K562 (cell line): ENCODE measurements around the gene ARRB2. TPM values are rescaled to one million over a fixed set of nuclear protein-coding genes. Genes with fewer than 3 reads are reported as not detected.

ENCODE experiments used
- ATF7 ChIP-seq: fragments of 450-650 bp; IDR thresholded peaks from 2 replicates; pipeline ENCODE4 v1.7.1; 2014; ENCODE audit warnings: mild to moderate bottlenecking, moderate library complexity
- HNRNPH1 ChIP-seq: fragments of 200-400 bp; formaldehyde crosslinking; optimal IDR thresholded peaks from 2 replicates; pipeline ENCODE3; 2017; ENCODE audit warnings: low read depth, mild to moderate bottlenecking, low read length, moderate library complexity
- RAD21 ChIP-seq, 2 experiments: fragments of 250-450 bp in 1 of 2; fragments of 450-650 bp in 1 of 2; sonication (Bioruptor Pico) in 1 of 2; formaldehyde crosslinking in 1 of 2; IDR thresholded peaks in 1 of 2; conservative IDR thresholded peaks in 1 of 2; 2 replicates each; pipeline versions ENCODE4 v1.4.0 to v1.8.0; 2020 to 2022; ENCODE audit warnings: mild to moderate bottlenecking in 2 of 2, moderate library complexity in 1 of 2
- ZNF589 ChIP-seq: fragments of 200-800 bp; sonication (Bioruptor generic); IDR thresholded peaks from 2 replicates; pipeline ENCODE4 v1.6.1; 2016; ENCODE audit warnings: low read depth, missing genetic modification characterization, missing compliant biosample characterization
- polyA plus RNA-seq, 8 experiments: library from polyadenylated mRNA; depleted of rRNA in 4 of 8; stranded (reverse) in 5 of 8; unstranded in 3 of 8; fragments of >200 nt; fragmentation: Nextera tagmentation in 2 of 8; fragmentation: Illumina TruSeq in 1 of 8; extraction: Ambion mirVana in 2 of 8; extraction: Trizol in 1 of 8; gene quantifications; 2 replicates each; pipeline versions ENCODE4 v1.2.1 to v1.2.3, GENCODE V29; 2011 to 2014; ENCODE audit warnings: inconsistent platforms in 1 of 8, missing spikeins in 1 of 8
- total RNA-seq, 7 experiments: library from RNA; depleted of rRNA in 6 of 7; stranded (reverse); fragments of >200 nt in 6 of 7; fragmentation: Illumina TruSeq in 2 of 7; extraction: Trizol in 2 of 7; gene quantifications; 2 replicates each; pipeline versions ENCODE4 v1.2.1 to v1.2.3, GENCODE V29; 2011 to 2021; ENCODE audit warnings: low replicate concordance in 1 of 7
- TF ChIP-seq, protein P1 (sequence below): fragments of 450-650 bp; IDR thresholded peaks from 2 replicates; pipeline ENCODE4 v1.6.1; 2016; ENCODE audit warnings: low read depth
- TF ChIP-seq, protein P2 (sequence below): sonication (generic); formaldehyde crosslinking; IDR thresholded peaks from 2 replicates; pipeline ENCODE4 v1.8.1; 2023; ENCODE audit warnings: mild to moderate bottlenecking, missing genetic modification reagents
- TF ChIP-seq, protein P3 (sequence below): sonication (generic); formaldehyde crosslinking; IDR thresholded peaks from 2 replicates; pipeline ENCODE4 v1.8.0; 2022; ENCODE audit warnings: missing genetic modification reagents, mild to moderate bottlenecking, borderline replicate concordance
- TF ChIP-seq, protein P4 (sequence below): fragments of 250-450 bp; sonication (Bioruptor Pico); IDR thresholded peaks from 2 replicates; pipeline ENCODE4 v1.8.0; 2021; ENCODE audit warnings: moderate library complexity, mild to moderate bottlenecking, inconsistent platforms
- TF ChIP-seq, protein P5 (sequence below): fragments of 450-650 bp; formaldehyde crosslinking; IDR thresholded peaks from 2 replicates; pipeline ENCODE4 v1.4.0; 2020; ENCODE audit warnings: mild to moderate bottlenecking, moderate library complexity

Gene ARRB2
- total and polyA plus RNA-seq, 9 of the 15 experiments (the other 6 are each of a cell fraction or from before 2014, with no cell fraction given), result 0.79 to 15.3 (median 8.8) TPM

DNA sequence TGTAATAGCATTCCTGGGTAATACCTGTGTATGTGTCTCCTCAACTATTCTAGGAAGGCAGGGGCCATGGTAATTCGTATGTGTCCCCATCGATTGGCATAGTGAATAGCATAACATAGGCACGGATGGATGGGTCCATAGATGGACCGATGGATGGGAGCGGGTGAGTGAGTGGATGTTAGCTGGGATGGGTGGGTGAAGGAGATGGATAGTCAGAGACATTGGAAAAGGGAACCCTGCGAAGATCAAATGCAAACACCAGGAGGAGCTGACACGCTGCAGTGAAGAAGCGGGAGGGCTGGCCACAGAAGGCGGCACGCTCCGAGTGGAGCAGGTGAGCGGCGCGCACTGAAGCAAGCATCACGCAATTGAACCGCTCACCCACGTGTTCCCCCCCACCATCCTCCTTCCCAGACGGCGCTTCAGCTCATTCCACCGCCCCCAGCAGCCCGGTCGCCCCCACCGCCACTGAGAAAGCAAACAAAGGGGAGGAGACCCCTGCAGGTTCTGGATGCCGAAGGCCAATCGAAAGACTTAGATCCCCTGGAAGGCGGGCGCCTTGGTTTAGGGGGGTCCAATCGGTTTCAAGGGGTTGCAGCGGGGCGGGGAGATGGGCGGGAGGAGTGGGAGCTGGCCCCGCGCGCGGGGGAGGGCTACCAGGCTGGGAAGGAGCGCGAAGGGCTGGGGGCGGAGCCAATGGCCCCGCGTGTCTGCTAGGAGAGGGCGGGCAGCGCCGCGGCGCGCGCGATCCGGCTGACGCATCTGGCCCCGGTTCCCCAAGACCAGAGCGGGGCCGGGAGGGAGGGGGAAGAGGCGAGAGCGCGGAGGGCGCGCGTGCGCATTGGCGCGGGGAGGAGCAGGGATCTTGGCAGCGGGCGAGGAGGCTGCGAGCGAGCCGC, at the start of gene ARRB2 (continued):
- TF ChIP-seq, protein P1, sequence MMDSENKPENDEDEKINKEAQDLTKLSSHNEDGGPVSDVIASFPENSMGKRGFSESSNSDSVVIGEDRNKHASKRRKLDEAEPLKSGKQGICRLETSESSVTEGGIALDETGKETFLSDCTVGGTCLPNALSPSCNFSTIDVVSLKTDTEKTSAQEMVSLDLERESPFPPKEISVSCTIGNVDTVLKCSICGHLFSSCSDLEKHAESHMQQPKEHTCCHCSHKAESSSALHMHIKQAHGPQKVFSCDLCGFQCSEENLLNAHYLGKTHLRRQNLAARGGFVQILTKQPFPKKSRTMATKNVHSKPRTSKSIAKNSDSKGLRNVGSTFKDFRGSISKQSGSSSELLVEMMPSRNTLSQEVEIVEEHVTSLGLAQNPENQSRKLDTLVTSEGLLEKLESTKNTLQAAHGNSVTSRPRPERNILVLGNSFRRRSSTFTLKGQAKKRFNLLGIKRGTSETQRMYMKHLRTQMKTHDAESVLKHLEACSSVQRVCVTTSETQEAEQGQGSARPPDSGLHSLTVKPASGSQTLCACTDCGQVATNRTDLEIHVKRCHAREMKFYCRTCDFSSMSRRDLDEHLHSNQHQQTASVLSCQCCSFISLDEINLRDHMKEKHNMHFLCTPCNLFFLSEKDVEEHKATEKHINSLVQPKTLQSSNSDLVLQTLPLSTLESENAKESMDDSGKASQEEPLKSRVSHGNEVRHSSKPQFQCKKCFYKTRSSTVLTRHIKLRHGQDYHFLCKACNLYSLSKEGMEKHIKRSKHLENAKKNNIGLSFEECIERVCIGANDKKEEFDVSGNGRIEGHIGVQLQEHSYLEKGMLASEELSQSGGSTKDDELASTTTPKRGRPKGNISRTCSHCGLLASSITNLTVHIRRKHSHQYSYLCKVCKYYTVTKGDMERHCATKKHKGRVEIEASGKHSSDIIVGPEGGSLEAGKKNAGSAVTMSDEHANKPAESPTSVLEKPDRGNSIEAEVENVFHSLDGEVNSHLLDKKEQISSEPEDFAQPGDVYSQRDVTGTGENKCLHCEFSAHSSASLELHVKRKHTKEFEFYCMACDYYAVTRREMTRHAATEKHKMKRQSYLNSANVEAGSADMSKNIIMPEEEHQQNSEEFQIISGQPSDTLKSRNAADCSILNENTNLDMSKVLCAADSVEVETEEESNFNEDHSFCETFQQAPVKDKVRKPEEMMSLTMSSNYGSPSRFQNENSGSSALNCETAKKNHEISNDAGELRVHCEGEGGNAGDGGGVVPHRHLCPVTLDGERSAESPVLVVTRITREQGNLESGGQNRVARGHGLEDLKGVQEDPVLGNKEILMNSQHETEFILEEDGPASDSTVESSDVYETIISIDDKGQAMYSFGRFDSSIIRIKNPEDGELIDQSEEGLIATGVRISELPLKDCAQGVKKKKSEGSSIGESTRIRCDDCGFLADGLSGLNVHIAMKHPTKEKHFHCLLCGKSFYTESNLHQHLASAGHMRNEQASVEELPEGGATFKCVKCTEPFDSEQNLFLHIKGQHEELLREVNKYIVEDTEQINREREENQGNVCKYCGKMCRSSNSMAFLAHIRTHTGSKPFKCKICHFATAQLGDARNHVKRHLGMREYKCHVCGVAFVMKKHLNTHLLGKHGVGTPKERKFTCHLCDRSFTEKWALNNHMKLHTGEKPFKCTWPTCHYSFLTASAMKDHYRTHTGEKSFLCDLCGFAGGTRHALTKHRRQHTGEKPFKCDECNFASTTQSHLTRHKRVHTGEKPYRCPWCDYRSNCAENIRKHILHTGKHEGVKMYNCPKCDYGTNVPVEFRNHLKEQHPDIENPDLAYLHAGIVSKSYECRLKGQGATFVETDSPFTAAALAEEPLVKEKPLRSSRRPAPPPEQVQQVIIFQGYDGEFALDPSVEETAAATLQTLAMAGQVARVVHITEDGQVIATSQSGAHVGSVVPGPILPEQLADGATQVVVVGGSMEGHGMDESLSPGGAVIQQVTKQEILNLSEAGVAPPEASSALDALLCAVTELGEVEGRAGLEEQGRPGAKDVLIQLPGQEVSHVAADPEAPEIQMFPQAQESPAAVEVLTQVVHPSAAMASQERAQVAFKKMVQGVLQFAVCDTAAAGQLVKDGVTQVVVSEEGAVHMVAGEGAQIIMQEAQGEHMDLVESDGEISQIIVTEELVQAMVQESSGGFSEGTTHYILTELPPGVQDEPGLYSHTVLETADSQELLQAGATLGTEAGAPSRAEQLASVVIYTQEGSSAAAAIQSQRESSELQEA, result no peak
- TF ChIP-seq, protein P2, sequence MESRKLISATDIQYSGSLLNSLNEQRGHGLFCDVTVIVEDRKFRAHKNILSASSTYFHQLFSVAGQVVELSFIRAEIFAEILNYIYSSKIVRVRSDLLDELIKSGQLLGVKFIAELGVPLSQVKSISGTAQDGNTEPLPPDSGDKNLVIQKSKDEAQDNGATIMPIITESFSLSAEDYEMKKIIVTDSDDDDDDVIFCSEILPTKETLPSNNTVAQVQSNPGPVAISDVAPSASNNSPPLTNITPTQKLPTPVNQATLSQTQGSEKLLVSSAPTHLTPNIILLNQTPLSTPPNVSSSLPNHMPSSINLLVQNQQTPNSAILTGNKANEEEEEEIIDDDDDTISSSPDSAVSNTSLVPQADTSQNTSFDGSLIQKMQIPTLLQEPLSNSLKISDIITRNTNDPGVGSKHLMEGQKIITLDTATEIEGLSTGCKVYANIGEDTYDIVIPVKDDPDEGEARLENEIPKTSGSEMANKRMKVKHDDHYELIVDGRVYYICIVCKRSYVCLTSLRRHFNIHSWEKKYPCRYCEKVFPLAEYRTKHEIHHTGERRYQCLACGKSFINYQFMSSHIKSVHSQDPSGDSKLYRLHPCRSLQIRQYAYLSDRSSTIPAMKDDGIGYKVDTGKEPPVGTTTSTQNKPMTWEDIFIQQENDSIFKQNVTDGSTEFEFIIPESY (CRISPR knock-in tag), result 0 out of 2 replicates have a peak, but pooled peaks have one; percentile 28
- TF ChIP-seq ZNF589 (CRISPR knock-in tag) (no peak), RAD21 (CRISPR knock-in tag; conservative IDR thresholded peaks at IDR 0.05 in 1 of 2, IDR thresholded peaks at IDR 0.05 in 1 of 2) (peak; percentile 80 to 86), HNRNPH1 (no peak), ATF7 (peak; percentile 60; the same call in 1 of the 2 replicates)
- TF ChIP-seq, protein P3, sequence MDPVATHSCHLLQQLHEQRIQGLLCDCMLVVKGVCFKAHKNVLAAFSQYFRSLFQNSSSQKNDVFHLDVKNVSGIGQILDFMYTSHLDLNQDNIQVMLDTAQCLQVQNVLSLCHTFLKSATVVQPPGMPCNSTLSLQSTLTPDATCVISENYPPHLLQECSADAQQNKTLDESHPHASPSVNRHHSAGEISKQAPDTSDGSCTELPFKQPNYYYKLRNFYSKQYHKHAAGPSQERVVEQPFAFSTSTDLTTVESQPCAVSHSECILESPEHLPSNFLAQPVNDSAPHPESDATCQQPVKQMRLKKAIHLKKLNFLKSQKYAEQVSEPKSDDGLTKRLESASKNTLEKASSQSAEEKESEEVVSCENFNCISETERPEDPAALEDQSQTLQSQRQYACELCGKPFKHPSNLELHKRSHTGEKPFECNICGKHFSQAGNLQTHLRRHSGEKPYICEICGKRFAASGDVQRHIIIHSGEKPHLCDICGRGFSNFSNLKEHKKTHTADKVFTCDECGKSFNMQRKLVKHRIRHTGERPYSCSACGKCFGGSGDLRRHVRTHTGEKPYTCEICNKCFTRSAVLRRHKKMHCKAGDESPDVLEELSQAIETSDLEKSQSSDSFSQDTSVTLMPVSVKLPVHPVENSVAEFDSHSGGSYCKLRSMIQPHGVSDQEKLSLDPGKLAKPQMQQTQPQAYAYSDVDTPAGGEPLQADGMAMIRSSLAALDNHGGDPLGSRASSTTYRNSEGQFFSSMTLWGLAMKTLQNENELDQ (CRISPR knock-in tag), result no peak
- TF ChIP-seq, protein P4, sequence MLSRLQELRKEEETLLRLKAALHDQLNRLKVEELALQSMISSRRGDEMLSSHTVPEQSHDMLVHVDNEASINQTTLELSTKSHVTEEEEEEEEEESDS, result no peak
- TF ChIP-seq, protein P5, sequence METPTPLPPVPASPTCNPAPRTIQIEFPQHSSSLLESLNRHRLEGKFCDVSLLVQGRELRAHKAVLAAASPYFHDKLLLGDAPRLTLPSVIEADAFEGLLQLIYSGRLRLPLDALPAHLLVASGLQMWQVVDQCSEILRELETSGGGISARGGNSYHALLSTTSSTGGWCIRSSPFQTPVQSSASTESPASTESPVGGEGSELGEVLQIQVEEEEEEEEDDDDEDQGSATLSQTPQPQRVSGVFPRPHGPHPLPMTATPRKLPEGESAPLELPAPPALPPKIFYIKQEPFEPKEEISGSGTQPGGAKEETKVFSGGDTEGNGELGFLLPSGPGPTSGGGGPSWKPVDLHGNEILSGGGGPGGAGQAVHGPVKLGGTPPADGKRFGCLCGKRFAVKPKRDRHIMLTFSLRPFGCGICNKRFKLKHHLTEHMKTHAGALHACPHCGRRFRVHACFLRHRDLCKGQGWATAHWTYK (CRISPR knock-in tag), result no peak
